H9 (cell line): ENCODE data around the gene C11orf65. TPM values are rescaled to one million over a fixed set of nuclear protein-coding genes. Genes with fewer than 3 reads are reported as not detected.

Experiments used
- DNase-seq: peaks from one replicate; pipeline ENCODE4 v3.0.0-alpha.2; 2017
- H2AFZ ChIP-seq: one replicate; pipeline ENCODE4 v1.6.1; 2013; ENCODE audit warnings: mild to moderate bottlenecking, low read length, control low read depth, moderate library complexity
- H2AK5ac ChIP-seq: 2 replicates; pipeline ENCODE4 v1.6.1; 2013; ENCODE audit warnings: low read length, control low read depth, mixed read lengths; ENCODE audit not compliant: insufficient read length
- H2BK120ac ChIP-seq: one replicate; pipeline ENCODE4 v1.6.1; 2013; ENCODE audit warnings: low read depth, mild to moderate bottlenecking, low read length, control low read depth, inconsistent platforms; ENCODE audit not compliant: poor library complexity, severe bottlenecking
- H2BK12ac ChIP-seq: 2 replicates; pipeline ENCODE4 v1.6.1; 2013; ENCODE audit warnings: low read length, control low read depth, mixed read lengths, low read depth; ENCODE audit not compliant: insufficient read length
- H2BK15ac ChIP-seq: 2 replicates; pipeline ENCODE4 v1.6.1; 2013; ENCODE audit warnings: low read depth, low read length, control low read depth
- H2BK20ac ChIP-seq: one replicate; pipeline ENCODE4 v1.6.1; 2013; ENCODE audit warnings: low read depth, mild to moderate bottlenecking, low read length, control low read depth, inconsistent platforms; ENCODE audit not compliant: poor library complexity, severe bottlenecking
- H2BK5ac ChIP-seq: 2 replicates; pipeline ENCODE4 v1.6.1; 2013; ENCODE audit warnings: low read length, control low read depth, mixed read lengths; ENCODE audit not compliant: insufficient read length
- H3K14ac ChIP-seq: 2 replicates; pipeline ENCODE4 v1.6.1; 2013; ENCODE audit warnings: low read length, control low read depth; ENCODE audit not compliant: insufficient read depth
- H3K18ac ChIP-seq: 2 replicates; pipeline ENCODE4 v1.6.1; 2013; ENCODE audit warnings: low read depth, mild to moderate bottlenecking, mixed read lengths, low read length, control low read depth; ENCODE audit not compliant: insufficient read length
- H3K23ac ChIP-seq: 2 replicates; pipeline ENCODE4 v1.6.1; 2013; ENCODE audit warnings: low read length, control low read depth, mixed read lengths, low read depth; ENCODE audit not compliant: insufficient read length
- H3K23me2 ChIP-seq: 2 replicates; pipeline ENCODE4 v1.6.1; 2013; ENCODE audit warnings: low read depth, mild to moderate bottlenecking, mixed read lengths, low read length, control low read depth; ENCODE audit not compliant: insufficient read length, poor library complexity, severe bottlenecking
- H3K27ac ChIP-seq: 2 replicates; pipeline ENCODE4 v1.5.1; 2013; ENCODE audit warnings: low read length, control low read depth, mixed read lengths, low read depth; ENCODE audit not compliant: insufficient read length
- H3K27me3 ChIP-seq: 2 replicates; pipeline ENCODE4 v1.6.1; 2013; ENCODE audit warnings: low read length, control low read depth, inconsistent platforms; ENCODE audit not compliant: insufficient read depth
- H3K4ac ChIP-seq: 2 replicates; pipeline ENCODE4 v1.6.1; 2013; ENCODE audit warnings: low read depth, mild to moderate bottlenecking, control low read depth, inconsistent platforms, low read length, moderate library complexity
- H3K4me1 ChIP-seq: 2 replicates; pipeline ENCODE4 v1.6.1; 2013; ENCODE audit warnings: low read length, control low read depth, inconsistent platforms; ENCODE audit not compliant: insufficient read depth
- H3K4me2 ChIP-seq: 2 replicates; pipeline ENCODE4 v1.6.1; 2013; ENCODE audit warnings: low read length, control low read depth, mixed read lengths; ENCODE audit not compliant: insufficient read length, insufficient read depth
- H3K56ac ChIP-seq: 2 replicates; pipeline ENCODE4 v1.6.1; 2013; ENCODE audit warnings: low read depth, mild to moderate bottlenecking, mixed read lengths, low read length, control low read depth; ENCODE audit not compliant: insufficient read length
- H3K79me1 ChIP-seq: 2 replicates; pipeline ENCODE4 v1.6.1; 2013; ENCODE audit warnings: low read depth, mild to moderate bottlenecking, moderate library complexity, low read length, control low read depth, inconsistent platforms; ENCODE audit not compliant: insufficient read depth, poor library complexity, severe bottlenecking
- H3K79me2 ChIP-seq: 2 replicates; pipeline ENCODE4 v1.6.1; 2013; ENCODE audit warnings: low read length, control low read depth, inconsistent platforms; ENCODE audit not compliant: insufficient read depth
- H3K9ac ChIP-seq: 2 replicates; pipeline ENCODE4 v1.6.1; 2013; ENCODE audit warnings: low read length, control low read depth, mixed read lengths; ENCODE audit not compliant: insufficient read length; ENCODE audit errors: extremely low read depth
- H3K9me3 ChIP-seq: one replicate; pipeline ENCODE4 v1.6.1; 2013; ENCODE audit warnings: low read depth, low read length, inconsistent platforms; ENCODE audit not compliant: control insufficient read depth
- H3T11ph ChIP-seq: one replicate; pipeline ENCODE4 v1.6.1; 2013; ENCODE audit warnings: mild to moderate bottlenecking, low read length, control low read depth, inconsistent platforms
- H4K20me1 ChIP-seq: one replicate; pipeline ENCODE4 v1.6.1; 2013; ENCODE audit not compliant: control insufficient read depth, insufficient read length, insufficient read depth
- H4K5ac ChIP-seq: 2 replicates; pipeline ENCODE4 v1.6.1; 2013; ENCODE audit warnings: low read depth, mild to moderate bottlenecking, mixed read lengths, low read length, control low read depth; ENCODE audit not compliant: insufficient read length
- H4K8ac ChIP-seq: replicated peaks from 2 replicates; pipeline ENCODE4 v1.6.1; 2013; ENCODE audit warnings: low read length, control low read depth, mixed read lengths, low read depth; ENCODE audit not compliant: insufficient read length
- H4K91ac ChIP-seq: 2 replicates; pipeline ENCODE4 v1.6.1; 2013; ENCODE audit warnings: low read depth, mild to moderate bottlenecking, moderate library complexity, mixed read lengths, low read length, control low read depth; ENCODE audit not compliant: insufficient read length
- H3K27ac Mint-ChIP-seq, 3 experiments: 2 replicates in 2 of 3; 3 replicates in 1 of 3; pipeline ENCODE4 v1.8.0; 2020 to 2021; ENCODE audit warnings: mixed read lengths in 3 of 3, mild to moderate bottlenecking in 1 of 3, moderate library complexity in 1 of 3
- H3K27me3 Mint-ChIP-seq: 2 replicates; pipeline ENCODE4 v1.8.0; 2021; ENCODE audit warnings: low read depth, mild to moderate bottlenecking, moderate library complexity, mixed read lengths
- H3K36me3 Mint-ChIP-seq, 3 experiments: 2 replicates in 2 of 3; 3 replicates in 1 of 3; pipeline ENCODE4 v1.8.0; 2020 to 2021; ENCODE audit warnings: low read depth in 3 of 3, mixed read lengths in 3 of 3; ENCODE audit not compliant: insufficient read depth in 1 of 3
- H3K4me1 Mint-ChIP-seq, 2 experiments: 2 replicates each; pipeline ENCODE4 v1.8.0; 2020; ENCODE audit warnings: mixed read lengths in 2 of 2
- H3K4me3 Mint-ChIP-seq, 2 experiments: 2 replicates in 1 of 2; 3 replicates in 1 of 2; pipeline ENCODE4 v1.8.0; 2020 to 2021; ENCODE audit warnings: mild to moderate bottlenecking in 2 of 2, mixed read lengths in 2 of 2, moderate library complexity in 1 of 2
- H3K9me3 Mint-ChIP-seq, 2 experiments: 2 replicates in 1 of 2; 3 replicates in 1 of 2; pipeline ENCODE4 v1.8.0; 2020; ENCODE audit warnings: mild to moderate bottlenecking in 2 of 2, mixed read lengths in 2 of 2, moderate library complexity in 1 of 2
- CTCF ChIP-seq: fragments of 200-600 bp; sonication (generic); conservative IDR thresholded peaks from 3 replicates; pipeline ENCODE4 v1.8.0; 2021; ENCODE audit warnings: antibody characterized with exemption, mild to moderate bottlenecking
- WGBS: extraction: QIAGEN DNeasy Blood & Tissue Kit; methylation state at CpG from one replicate; pipeline ENCODE4 v1.1.7; 2013; ENCODE audit warnings: missing lambda C conversion rate, low lambda C conversion rate, mixed read lengths; ENCODE audit not compliant: insufficient read length; ENCODE audit errors: extremely low coverage; 5-methylcytosine and 5-hydroxymethylcytosine counted together
- total RNA-seq: library from RNA; stranded (reverse); gene quantifications from 2 replicates; pipeline ENCODE4 v1.2.1, GENCODE V29; 2021

C11orf65 gene
- total RNA-seq, 1 experiment from 2014 or later: 0.55 TPM

DNA sequence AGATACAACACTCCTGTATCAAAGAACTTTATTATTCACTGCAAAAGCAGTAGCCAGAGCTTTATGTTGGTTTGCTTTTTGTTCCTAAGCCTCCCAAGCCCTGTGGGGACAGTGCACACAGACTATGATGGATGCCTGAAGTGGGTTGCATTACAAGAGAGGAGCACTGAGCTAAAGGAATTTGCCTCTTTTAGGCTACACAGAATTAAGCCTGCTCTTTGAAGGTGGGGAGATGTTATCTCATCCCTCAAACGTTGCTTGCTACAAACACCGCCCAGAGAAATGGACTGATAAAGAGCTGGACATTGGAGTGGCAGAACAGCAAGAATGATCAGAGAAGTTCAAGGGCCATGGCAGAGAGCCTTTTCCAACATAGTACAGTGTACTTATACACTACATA lies 33.4 kb upstream of the C11orf65 start:
- H4K91ac ChIP-seq: no peak overlapping the region
- H3K4me1 Mint-ChIP-seq: peaks cover 11 to 16% of the 10 kb centered on the region in 2 experiments
- H3K36me3 Mint-ChIP-seq: no peaks in the 10 kb centered on the region

More for the DNA sequence above, 33.4 kb upstream of the C11orf65 start:
- Histone ChIP-seq H2AFZ (no peak overlapping the region), H3K9ac (no peak overlapping the region), H2AK5ac (no peak overlapping the region), H3K4me1 (no peaks in the 10 kb centered on the region; the same call in none of the 2 replicates), H3K23me2 (peaks cover 14% of the 10 kb centered on the region), H4K5ac (no peak overlapping the region), H3K79me1 (no peaks in the 10 kb centered on the region), H2BK5ac (no peak overlapping the region), H3K4ac (no peak overlapping the region), H3K9me3 (no peaks in the 10 kb centered on the region), H3K18ac (no peak overlapping the region), H2BK12ac (no peak overlapping the region), H3K4me2 (no peak overlapping the region), H3K27me3 (no peaks in the 10 kb centered on the region), H3K56ac (no peak overlapping the region), H3K23ac (no peak overlapping the region), H2BK120ac (no peak overlapping the region), H2BK20ac (no peak overlapping the region), H4K20me1 (no peaks in the 10 kb centered on the region), H2BK15ac (no peak overlapping the region), H3T11ph (no peak overlapping the region), H3K79me2 (no peaks in the 10 kb centered on the region), H4K8ac (no peak overlapping the region), H3K27ac (no peak overlapping the region), H3K14ac (no peak overlapping the region)
- Mint-ChIP-seq H3K9me3 (no peaks in the 10 kb centered on the region; a peak in 1 of 5 replicates), H3K27me3 (peaks cover 8% of the 10 kb centered on the region), H3K4me3 (no peak overlapping the region), H3K27ac (no peak overlapping the region)
- no CpG with 5 or more reads among the region's 2 CpGs for WGBS
- no peak for DNase-seq
- no peak for TF ChIP-seq CTCF
